HepG2 (cell line): ENCODE measurements around the gene FITM1. TPM values are rescaled to one million over a fixed set of nuclear protein-coding genes. Genes with fewer than 3 reads are reported as not detected.

Experiments
- ATM ChIP-seq: fragments of 450-650 bp; IDR thresholded peaks from 2 replicates; pipeline ENCODE4 v1.7.1; 2017; ENCODE audit warnings: mild to moderate bottlenecking, borderline replicate concordance
- BHLHE40 ChIP-seq: IDR thresholded peaks from 2 replicates; pipeline ENCODE4 v1.6.1; 2011; ENCODE audit warnings: low read length, improper control_type of control experiment
- ELF1 ChIP-seq: sonication (generic); formaldehyde crosslinking; IDR thresholded peaks from 2 replicates; pipeline ENCODE4 v1.4.0; 2020; ENCODE audit warnings: missing genetic modification reagents
- FOXM1 ChIP-seq: sonication (generic); formaldehyde crosslinking; IDR thresholded peaks from 2 replicates; pipeline ENCODE4 v1.5.0; 2020; ENCODE audit warnings: missing genetic modification reagents
- GTF3A ChIP-seq: sonication (generic); formaldehyde crosslinking; conservative IDR thresholded peaks from 2 replicates; pipeline ENCODE4 v1.4.0; 2020; ENCODE audit warnings: mild to moderate bottlenecking, missing genetic modification reagents
- ISL2 ChIP-seq: sonication (generic); formaldehyde crosslinking; IDR thresholded peaks from 2 replicates; pipeline ENCODE4 v1.5.0; 2020; ENCODE audit warnings: missing genetic modification reagents
- MATR3 ChIP-seq: sonication (generic); formaldehyde crosslinking; IDR thresholded peaks from 2 replicates; pipeline ENCODE4 v1.4.0; 2020; ENCODE audit warnings: missing genetic modification reagents
- RAD21 ChIP-seq: fragments of 450-650 bp; formaldehyde crosslinking; IDR thresholded peaks from 2 replicates; pipeline ENCODE4 v1.5.0; 2020; ENCODE audit warnings: mild to moderate bottlenecking
- RBM39 ChIP-seq: fragments of 200-400 bp; formaldehyde crosslinking; IDR thresholded peaks from one replicate; pipeline ENCODE4 v1.6.1; 2018; ENCODE audit warnings: antibody characterized with exemption, mild to moderate bottlenecking, low read depth, low read length; ENCODE audit not compliant: poor library complexity, severe bottlenecking
- SATB2 ChIP-seq: sonication (generic); formaldehyde crosslinking; IDR thresholded peaks from 2 replicates; pipeline ENCODE4 v1.5.0; 2020; ENCODE audit warnings: missing genetic modification reagents
- SUZ12 ChIP-seq: fragments of 150-350 bp; IDR thresholded peaks from 2 replicates; pipeline ENCODE4 v1.6.1; 2014; ENCODE audit warnings: low read depth, low read length
- TCF12 ChIP-seq, 2 experiments: fragments of 450-650 bp in 1 of 2; sonication (generic) in 1 of 2; formaldehyde crosslinking in 1 of 2; IDR thresholded peaks; 2 replicates each; pipeline versions ENCODE4 v1.6.1 to v1.8.0; 2017 to 2022; ENCODE audit warnings: antibody characterized with exemption in 1 of 2, mild to moderate bottlenecking in 1 of 2, missing genetic modification reagents in 1 of 2, moderate library complexity in 1 of 2
- TCF7 ChIP-seq: sonication (generic); IDR thresholded peaks from 2 replicates; pipeline ENCODE4 v1.6.1; 2016; ENCODE audit warnings: antibody characterized with exemption, low read depth
- ZNF124 ChIP-seq: sonication (generic); formaldehyde crosslinking; IDR thresholded peaks from 2 replicates; pipeline ENCODE4 v1.4.0; 2020; ENCODE audit warnings: missing genetic modification reagents
- ZNF337 ChIP-seq: sonication (generic); formaldehyde crosslinking; IDR thresholded peaks from 2 replicates; pipeline ENCODE4 v1.5.1; 2020; ENCODE audit warnings: missing genetic modification reagents, low read depth, mild to moderate bottlenecking, borderline replicate concordance
- ZNF33A ChIP-seq: sonication (generic); formaldehyde crosslinking; IDR thresholded peaks from 2 replicates; pipeline ENCODE4 v1.5.1; 2020; ENCODE audit warnings: missing genetic modification reagents, mild to moderate bottlenecking, moderate library complexity, borderline replicate concordance
- ZNF430 ChIP-seq: sonication (generic); formaldehyde crosslinking; IDR thresholded peaks from 2 replicates; pipeline ENCODE4 v1.9.0; 2021; ENCODE audit warnings: mild to moderate bottlenecking, missing genetic modification reagents
- ZNF431 ChIP-seq: sonication (generic); formaldehyde crosslinking; IDR thresholded peaks from 2 replicates; pipeline ENCODE4 v1.9.0; 2022; ENCODE audit warnings: missing genetic modification reagents, low read depth, mild to moderate bottlenecking, borderline replicate concordance
- ZNF432 ChIP-seq: sonication (generic); formaldehyde crosslinking; IDR thresholded peaks from 2 replicates; pipeline ENCODE4 v1.5.0; 2020; ENCODE audit warnings: missing genetic modification reagents, mild to moderate bottlenecking, borderline replicate concordance
- ZNF44 ChIP-seq: sonication (generic); formaldehyde crosslinking; IDR thresholded peaks from 2 replicates; pipeline ENCODE4 v1.5.1; 2020; ENCODE audit warnings: mild to moderate bottlenecking, missing genetic modification reagents
- ZNF484 ChIP-seq: sonication (generic); formaldehyde crosslinking; IDR thresholded peaks from 2 replicates; pipeline ENCODE4 v1.5.1; 2020; ENCODE audit warnings: mild to moderate bottlenecking, low read depth, missing genetic modification reagents, borderline replicate concordance
- ZNF512 ChIP-seq: sonication (generic); formaldehyde crosslinking; IDR thresholded peaks from 2 replicates; pipeline ENCODE4 v1.4.0; 2020; ENCODE audit warnings: mild to moderate bottlenecking, missing genetic modification reagents
- ZNF557 ChIP-seq: sonication (generic); formaldehyde crosslinking; IDR thresholded peaks from 2 replicates; pipeline ENCODE4 v1.4.0; 2020; ENCODE audit warnings: missing genetic modification reagents
- ZNF737 ChIP-seq: sonication (generic); formaldehyde crosslinking; IDR thresholded peaks from 2 replicates; pipeline ENCODE4 v1.5.0; 2020; ENCODE audit warnings: missing genetic modification reagents, mild to moderate bottlenecking, borderline replicate concordance
- polyA plus RNA-seq, 8 experiments: library from polyadenylated mRNA; depleted of rRNA in 3 of 8; stranded (reverse) in 7 of 8; unstranded in 1 of 8; fragments of >200 nt; fragmentation: Illumina TruSeq in 4 of 8; extraction: Trizol in 4 of 8; gene quantifications; 2 replicates each; pipeline versions ENCODE4 v1.2.1 to v1.2.3, GENCODE V29; 2011 to 2016; ENCODE audit warnings: low read depth in 4 of 8, missing spikeins in 1 of 8, mixed read lengths in 1 of 8; ENCODE audit not compliant: insufficient read depth in 1 of 8
- total RNA-seq, 5 experiments: library from RNA; depleted of rRNA; stranded (reverse); fragments of >200 nt; fragmentation: Illumina TruSeq; extraction: Trizol; gene quantifications; 2 replicates each; pipeline ENCODE4 v1.2.3, GENCODE V29; 2016; ENCODE audit warnings: low read depth in 1 of 5
- TF ChIP-seq, protein P1 (sequence below): sonication (generic); formaldehyde crosslinking; IDR thresholded peaks from 2 replicates; pipeline ENCODE4 v1.9.0; 2021; ENCODE audit warnings: missing genetic modification reagents, borderline replicate concordance
- TF ChIP-seq, protein P2 (sequence below): sonication (generic); IDR thresholded peaks from 2 replicates; pipeline ENCODE4 v1.6.1; 2016; ENCODE audit warnings: low read depth, borderline replicate concordance

FITM1 gene
- total and polyA plus RNA-seq, 2 of the 13 experiments (the other 11 are each of a cell fraction or from before 2014, with no cell fraction given): 2.7 to 5.8 TPM

DNA sequence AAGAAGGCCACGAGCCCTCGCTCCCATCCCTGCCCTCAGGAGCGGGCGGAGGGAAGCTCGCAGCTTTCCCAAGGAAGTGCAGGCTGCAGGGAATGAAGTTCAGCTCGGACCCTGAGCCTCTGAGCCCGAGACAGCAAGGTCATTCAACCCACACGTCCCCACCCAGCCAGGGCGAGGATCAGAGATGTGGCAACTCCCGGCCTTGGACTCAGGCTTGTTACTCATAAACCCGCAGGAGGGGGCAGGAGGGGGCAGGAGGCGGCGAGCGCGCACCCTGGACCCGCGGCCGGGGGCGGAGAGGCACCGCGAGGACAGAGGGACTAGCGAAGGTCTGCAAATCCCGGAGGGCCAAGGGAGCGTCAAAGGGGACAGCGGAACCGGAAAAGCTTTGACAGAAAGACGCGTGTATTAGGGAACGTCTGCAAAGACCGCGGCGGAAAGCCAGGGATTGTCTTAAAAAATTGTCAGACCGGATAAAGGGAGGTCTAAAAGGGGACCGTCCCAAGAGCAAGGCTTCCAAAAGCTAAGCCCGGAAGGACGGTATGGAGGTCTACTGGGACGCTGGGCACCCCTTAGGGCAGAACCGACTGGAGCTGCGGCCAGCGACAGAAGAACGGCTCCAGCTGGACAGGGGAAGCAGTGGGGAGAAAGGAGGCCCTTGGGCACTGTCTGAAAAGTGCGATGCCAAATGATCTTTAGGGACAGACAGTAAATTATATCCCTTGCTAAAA lies 16.5 kb upstream of the FITM1 start (continued):
- TF ChIP-seq ZNF430: peak; percentile 98
- no peak for TF ChIP-seq ZNF484
- TF ChIP-seq, protein P1, sequence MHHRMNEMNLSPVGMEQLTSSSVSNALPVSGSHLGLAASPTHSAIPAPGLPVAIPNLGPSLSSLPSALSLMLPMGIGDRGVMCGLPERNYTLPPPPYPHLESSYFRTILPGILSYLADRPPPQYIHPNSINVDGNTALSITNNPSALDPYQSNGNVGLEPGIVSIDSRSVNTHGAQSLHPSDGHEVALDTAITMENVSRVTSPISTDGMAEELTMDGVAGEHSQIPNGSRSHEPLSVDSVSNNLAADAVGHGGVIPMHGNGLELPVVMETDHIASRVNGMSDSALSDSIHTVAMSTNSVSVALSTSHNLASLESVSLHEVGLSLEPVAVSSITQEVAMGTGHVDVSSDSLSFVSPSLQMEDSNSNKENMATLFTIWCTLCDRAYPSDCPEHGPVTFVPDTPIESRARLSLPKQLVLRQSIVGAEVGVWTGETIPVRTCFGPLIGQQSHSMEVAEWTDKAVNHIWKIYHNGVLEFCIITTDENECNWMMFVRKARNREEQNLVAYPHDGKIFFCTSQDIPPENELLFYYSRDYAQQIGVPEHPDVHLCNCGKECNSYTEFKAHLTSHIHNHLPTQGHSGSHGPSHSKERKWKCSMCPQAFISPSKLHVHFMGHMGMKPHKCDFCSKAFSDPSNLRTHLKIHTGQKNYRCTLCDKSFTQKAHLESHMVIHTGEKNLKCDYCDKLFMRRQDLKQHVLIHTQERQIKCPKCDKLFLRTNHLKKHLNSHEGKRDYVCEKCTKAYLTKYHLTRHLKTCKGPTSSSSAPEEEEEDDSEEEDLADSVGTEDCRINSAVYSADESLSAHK: peak; percentile 92
- TF ChIP-seq TCF7: peak; percentile 57; the same call in 1 of the 2 replicates
- no peak for TF ChIP-seq ZNF44 (CRISPR knock-in tag)
- peak; percentile 59; the same call in 1 of the 2 replicates for TF ChIP-seq BHLHE40
- TF ChIP-seq ZNF124 (CRISPR knock-in tag): peak; percentile 98
- peak; percentile 98 for TF ChIP-seq RBM39
- no peak for TF ChIP-seq ZNF737 (CRISPR knock-in tag)
- TF ChIP-seq ZNF33A (CRISPR knock-in tag): no peak
- TF ChIP-seq TCF12 (IDR thresholded peaks at IDR 0.05): no peak
- no peak; the same call in none of the 2 replicates for TF ChIP-seq TCF12 (CRISPR knock-in tag; IDR thresholded peaks at IDR 0.05)
- no peak for TF ChIP-seq ZNF512 (CRISPR knock-in tag)
- TF ChIP-seq, protein P2, sequence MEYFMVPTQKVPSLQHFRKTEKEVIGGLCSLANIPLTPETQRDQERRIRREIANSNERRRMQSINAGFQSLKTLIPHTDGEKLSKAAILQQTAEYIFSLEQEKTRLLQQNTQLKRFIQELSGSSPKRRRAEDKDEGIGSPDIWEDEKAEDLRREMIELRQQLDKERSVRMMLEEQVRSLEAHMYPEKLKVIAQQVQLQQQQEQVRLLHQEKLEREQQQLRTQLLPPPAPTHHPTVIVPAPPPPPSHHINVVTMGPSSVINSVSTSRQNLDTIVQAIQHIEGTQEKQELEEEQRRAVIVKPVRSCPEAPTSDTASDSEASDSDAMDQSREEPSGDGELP: peak; percentile 92; the same call in 1 of the 2 replicates
- no peak for TF ChIP-seq ZNF432
- peak; percentile 95 for TF ChIP-seq ISL2 (CRISPR knock-in tag)
- peak; percentile 85 for TF ChIP-seq ELF1 (CRISPR knock-in tag)
- no peak for TF ChIP-seq SUZ12
- peak; percentile 78 for TF ChIP-seq ZNF337 (CRISPR knock-in tag)
- TF ChIP-seq ATM: no peak
- TF ChIP-seq FOXM1 (CRISPR knock-in tag): peak; percentile 65; the same call in 1 of the 2 replicates
- no peak for TF ChIP-seq SATB2 (CRISPR knock-in tag)
- TF ChIP-seq ZNF431 (CRISPR knock-in tag): no peak
- TF ChIP-seq MATR3 (CRISPR knock-in tag): peak; percentile 90; the same call in 1 of the 2 replicates
- TF ChIP-seq ZNF557: peak; percentile 96
- peak; percentile 73 for TF ChIP-seq RAD21 (CRISPR knock-in tag)
- peak; percentile 91 for TF ChIP-seq GTF3A
